ENCODE results near the gene MLLT3. TPM values are rescaled to one million over a fixed set of nuclear protein-coding genes. Genes with fewer than 3 reads are reported as not detected.

MLLT3 gene
- total and polyA plus RNA-seq, 2 of the 8 experiments (the other 6 are each of a cell fraction or from before 2014, with no cell fraction given), result 5.9 to 9.6 TPM

- Histone ChIP-seq H4K20me1 (replicated peaks in 1 of 2; ENCODE audit: control insufficient read depth in 1 of 2, insufficient read depth in 2 of 2, low read length in 2 of 2) (no peaks in the 10 kb centered on the region), H2BK15ac (ENCODE audit: low read length) (no peak overlapping the region), H3K36me3 (ENCODE audit: control insufficient read depth in 2 of 4, insufficient read depth in 4 of 4, low read length in 3 of 4) (no peaks in the 10 kb centered on the region), H3K14ac (ENCODE audit: insufficient read length) (no peak overlapping the region), H3K27me3 (replicated peaks in 1 of 4; ENCODE audit: control insufficient read depth in 3 of 4, extremely low read depth in 1 of 4, insufficient read depth in 3 of 4, low read length in 3 of 4) (no peaks in the 10 kb centered on the region), H3K9me3 (ENCODE audit: insufficient read depth in 2 of 2, low read depth in 1 of 2, low read length in 1 of 2) (no peaks in the 10 kb centered on the region), H4K8ac (ENCODE audit: extremely low read depth, insufficient read depth, low read length) (no peak overlapping the region), H2BK20ac (ENCODE audit: low read length) (no peak overlapping the region), H3K27ac (ENCODE audit: low read depth, low read length) (no peak overlapping the region), H4K5ac (ENCODE audit: insufficient read length, low read depth, low read length) (no peak overlapping the region), H3K4me1 (replicated peaks in 1 of 4; ENCODE audit: control insufficient read depth in 3 of 4, insufficient read depth in 4 of 4, low read length in 3 of 4) (peaks cover 0 to 4% (median 2%) of the 10 kb centered on the region in 4 experiments; a peak in 6 of 7 replicates), H2BK12ac (ENCODE audit: low read depth, low read length) (no peak overlapping the region), H3K4me2 (ENCODE audit: insufficient read depth in 1 of 2, low read depth in 2 of 2, low read length in 2 of 2) (no peak overlapping the region), H3K4me3 (ENCODE audit: extremely low read depth in 1 of 4, insufficient read depth in 2 of 4, low read depth in 3 of 4, low read length in 4 of 4) (no peak overlapping the region), H3K23ac (ENCODE audit: insufficient read length) (no peak overlapping the region), H3K18ac (ENCODE audit: extremely low read depth, low read length) (no peak overlapping the region), H3K4ac (replicated peaks; ENCODE audit: insufficient read length, low read depth, low read length) (no peak overlapping the region), H3K23me2 (ENCODE audit: low read depth, low read length) (no peaks in the 10 kb centered on the region), H2AK5ac (ENCODE audit: low read depth, low read length) (no peak overlapping the region), H2BK5ac (ENCODE audit: low read depth, low read length) (no peak overlapping the region), H2AFZ (ENCODE audit: low read length) (no peak overlapping the region), H3K56ac (replicated peaks; ENCODE audit: insufficient read length, low read depth, low read length) (no peak overlapping the region), H4K91ac (replicated peaks; ENCODE audit: insufficient read length, low read length) (no peak overlapping the region), H3K79me1 (ENCODE audit: low read depth, low read length) (no peaks in the 10 kb centered on the region), H3K79me2 (ENCODE audit: control insufficient read depth in 1 of 2, insufficient read depth in 2 of 2, low read length in 2 of 2) (no peaks in the 10 kb centered on the region), H3K9ac (replicated peaks in 1 of 4; ENCODE audit: extremely low read depth in 1 of 4, low read depth in 3 of 4, low read length in 3 of 4) (no peak overlapping the region), H2BK120ac (replicated peaks; ENCODE audit: low read depth, low read length) (no peak overlapping the region)
- POLR2A ChIA-PET (ENCODE audit: partially characterized antibody), result no interaction called here
- FAIRE-seq (no peak), DNase-seq (ENCODE audit: low read depth in 1 of 2, low spot score in 2 of 2) (no peak)
- 88% methylated on average over 1 of the region's 1 CpG; no CpG with 5 or more reads in 1 of the 2 experiments for WGBS, 2 experiments (ENCODE audit: extremely low coverage in 1 of 2, insufficient coverage in 1 of 2, insufficient read length in 1 of 2, insufficient replicate concordance in 2 of 2, low coverage in 1 of 2, low lambda C conversion rate in 2 of 2, missing lambda C conversion rate in 1 of 2)
- CTCF ChIA-PET (ENCODE audit: partially characterized antibody), result interaction anchor here (0.9 to 3.0 kb wide), 5 partner anchors 11 to 338 kb away, joined by 3 to 7 read pairs (median 4); no protein-coding TSS in a partner anchor
- TF ChIP-seq SP1 (IDR thresholded peaks at IDR 0.05; ENCODE audit: low read depth, low read length), result no peak
- TF ChIP-seq CBX5 (IDR thresholded peaks at IDR 0.05; ENCODE audit: low read depth, low read length), result no peak
- no peak for TF ChIP-seq RXRA (IDR thresholded peaks at IDR 0.05; ENCODE audit: insufficient read depth, low read depth, low read length)
- no peak for TF ChIP-seq NANOG (IDR thresholded peaks at IDR 0.05; ENCODE audit: insufficient read depth, low read depth, low read length, poor library complexity, severe bottlenecking)
- no peak for TF ChIP-seq YY1 (IDR thresholded peaks at IDR 0.05; ENCODE audit: low read depth, low read length)
- TF ChIP-seq SIRT6 (IDR thresholded peaks at IDR 0.05; ENCODE audit: low read length), result no peak
- TF ChIP-seq EP300 (IDR thresholded peaks at IDR 0.05; ENCODE audit: borderline replicate concordance in 1 of 2, low read depth in 2 of 2, low read length in 2 of 2), result no peak
- TF ChIP-seq SP2 (IDR thresholded peaks at IDR 0.05; ENCODE audit: low read length), result no peak
- TF ChIP-seq PHF8 (conservative IDR thresholded peaks at IDR 0.05; ENCODE audit: low read depth, low read length), result no peak
- no peak for TF ChIP-seq BCL11A (IDR thresholded peaks at IDR 0.05; ENCODE audit: low read depth in 2 of 2, low read length in 2 of 2)
- TF ChIP-seq POLR2AphosphoS5 (IDR thresholded peaks at IDR 0.05; ENCODE audit: low read depth, low read length), result no peak
- no peak for TF ChIP-seq TCF12 (IDR thresholded peaks at IDR 0.05; ENCODE audit: low read depth, low read length)
- TF ChIP-seq EZH2 (IDR thresholded peaks at IDR 0.05; ENCODE audit: low read depth, low read length, severe bottlenecking), result no peak
- no peak for TF ChIP-seq SIX5 (IDR thresholded peaks at IDR 0.05; ENCODE audit: low read depth, low read length)
- no peak for TF ChIP-seq KDM5A (IDR thresholded peaks at IDR 0.05; ENCODE audit: low read length)
Observed at GRCh38 chr9:20553558-20554149, 68.6 kb downstream of the MLLT3 start.

Measured in H1 (cell line).